Fibroblast of upper back skin (primary cell): ENCODE measurements around the gene TBC1D5.

Experiments used
- DNase-seq: peaks from one replicate; pipeline ENCODE4 v3.0.0-alpha.2; 2013

TBC1D5 gene

GRCh38 chr3:17456650-17457049 is 285.8 kb downstream of the TBC1D5 start:
- no peak for DNase-seq

- peak; percentile 83 for DNase-seq
Measured at GRCh38 chr3:17456046-17456445, 286.4 kb downstream of the TBC1D5 start.

DNA sequence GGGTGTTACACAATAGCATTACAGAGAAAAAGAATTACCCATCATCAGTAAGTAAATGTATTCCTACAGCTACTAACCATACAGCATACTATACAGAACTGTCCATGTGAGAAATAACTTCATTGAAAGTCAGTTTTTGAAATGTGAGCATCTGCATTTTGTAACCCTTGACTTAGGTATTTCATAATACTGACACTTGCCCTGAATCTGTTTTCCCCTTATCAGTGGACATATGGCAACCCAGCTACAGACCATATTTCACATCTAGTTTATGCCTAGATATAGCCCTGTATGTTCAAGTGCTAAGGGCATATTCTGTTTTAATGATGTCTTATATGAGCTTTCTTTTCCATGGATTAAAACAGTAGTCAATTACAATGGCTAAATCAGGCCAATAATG is 297.6 kb downstream of the TBC1D5 start:
- no peak for DNase-seq

DNA sequence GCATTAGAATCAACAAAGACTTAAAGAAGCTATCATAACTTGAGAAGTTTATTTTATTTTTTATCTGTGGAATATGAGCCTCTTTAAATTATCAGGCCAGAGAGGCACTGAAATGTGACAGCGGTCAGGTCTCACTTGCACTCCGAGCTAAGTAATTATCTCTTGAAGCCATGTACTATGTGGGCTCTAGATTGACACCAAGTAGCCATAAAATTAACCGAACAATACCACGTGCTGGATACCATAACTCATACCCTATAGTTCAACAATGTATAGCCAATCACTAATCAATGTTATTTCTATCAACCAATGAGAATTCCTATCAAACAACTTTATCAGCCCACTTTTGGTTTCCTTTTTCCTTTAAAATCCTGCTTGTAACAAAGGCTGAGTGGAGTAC is 299.3 kb downstream of the TBC1D5 start:
- no peak for DNase-seq

- no peak for DNase-seq
Measured at GRCh38 chr3:17442332-17443049, 299.9 kb downstream of the TBC1D5 start.

GRCh38 chr3:17433876-17434275 is 308.6 kb downstream of the TBC1D5 start:
- DNase-seq, result no peak

GRCh38 chr3:17432236-17432635 is 310.2 kb downstream of the TBC1D5 start:
- DNase-seq, result no peak

DNA sequence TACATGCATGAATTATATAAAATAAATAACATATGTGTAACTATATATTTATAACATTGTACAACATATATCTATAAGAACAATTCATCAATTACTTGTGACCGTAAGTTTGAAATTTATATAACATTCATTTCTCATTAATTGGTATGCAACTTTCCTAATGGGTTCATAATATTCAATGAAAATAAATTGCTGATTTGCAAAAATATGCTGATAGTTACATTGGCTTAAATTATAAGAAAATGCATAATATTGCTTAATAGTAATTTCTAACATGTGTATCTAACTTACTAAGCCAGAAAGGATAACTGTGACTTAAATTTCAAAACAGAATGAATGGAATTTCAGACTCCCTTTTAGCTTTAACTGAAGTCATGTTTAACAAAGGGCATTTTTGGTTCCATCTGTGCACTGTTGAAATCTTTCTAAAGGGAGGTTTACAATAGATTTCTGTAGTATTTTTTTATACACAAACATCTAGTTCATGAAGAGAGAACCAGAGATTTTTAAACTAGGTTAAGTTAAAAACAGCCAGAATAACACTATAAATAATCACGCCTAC is 310.9 kb downstream of the TBC1D5 start:
- DNase-seq, result peak; percentile 33

- DNase-seq, result peak; percentile 42
Measured at GRCh38 chr3:17431004-17431403, 311.4 kb downstream of the TBC1D5 start.

DNA sequence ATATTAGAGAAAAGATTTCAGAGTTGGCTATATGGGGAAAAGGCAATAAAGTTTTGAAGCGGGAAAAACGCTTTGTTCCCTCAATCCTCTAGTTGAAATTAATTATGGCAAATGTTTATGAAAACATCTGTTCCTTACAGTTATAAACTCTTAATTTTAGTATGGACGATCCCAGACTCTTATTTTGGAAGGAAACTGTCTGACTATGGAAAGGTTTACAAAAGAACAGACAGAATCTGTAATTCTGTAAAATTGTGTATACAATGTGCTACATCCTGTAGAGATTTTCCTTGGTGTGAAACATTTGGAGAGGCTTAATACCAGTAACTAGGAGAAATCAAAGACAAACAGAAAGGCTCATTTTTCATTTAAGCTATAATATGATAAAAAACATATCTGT is 311.8 kb downstream of the TBC1D5 start:
- DNase-seq, result no peak

- DNase-seq, result no peak
Measured at GRCh38 chr3:17423786-17424536, 318.5 kb downstream of the TBC1D5 start.

DNA sequence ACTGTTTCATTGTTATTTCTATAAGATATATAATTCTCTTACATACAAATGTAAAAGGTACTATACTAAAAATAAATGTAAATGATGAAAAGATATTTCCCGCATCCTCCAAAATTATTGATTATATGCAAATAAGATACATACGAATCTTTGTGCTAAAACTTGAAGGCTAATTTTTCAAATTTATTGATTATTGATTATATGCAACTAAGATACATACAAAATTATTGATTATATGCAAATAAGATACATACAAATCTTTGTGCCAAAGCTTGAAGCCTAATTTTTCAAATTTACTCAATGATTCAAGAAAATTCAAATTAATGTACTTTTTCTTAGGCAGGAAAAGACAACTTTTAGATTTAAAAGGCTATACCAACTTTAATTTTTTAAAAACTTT is 319.8 kb downstream of the TBC1D5 start:
- no peak for DNase-seq

- no peak for DNase-seq
Measured at GRCh38 chr3:17420668-17421067, 321.8 kb downstream of the TBC1D5 start.

DNA sequence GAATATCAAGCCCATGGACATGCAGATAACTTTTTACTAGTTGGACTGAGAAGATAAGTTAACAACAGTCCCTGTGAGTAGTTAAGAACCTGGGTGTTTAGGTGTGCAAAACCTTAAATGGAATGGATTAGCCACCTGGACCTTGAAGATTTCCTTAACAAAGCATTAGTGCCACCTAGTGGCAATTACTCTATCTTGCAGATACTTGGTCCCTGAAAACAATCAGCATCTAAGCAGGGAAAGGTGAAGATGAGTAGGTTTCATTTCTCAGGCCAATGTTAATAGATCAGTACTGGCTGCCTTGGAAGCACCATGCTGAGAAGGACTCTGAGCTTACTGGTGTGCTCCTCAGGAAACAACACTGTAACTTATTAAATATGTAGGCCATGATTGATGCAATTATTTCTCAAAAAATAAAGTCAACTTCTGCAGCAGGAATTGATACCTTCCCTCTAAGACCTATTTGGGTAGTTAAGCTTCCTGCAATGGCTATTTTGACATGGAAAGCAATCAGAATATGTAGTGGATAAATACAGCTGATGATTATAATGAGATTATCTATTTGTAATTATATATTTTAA is 329.4 kb downstream of the TBC1D5 start:
- peak; percentile 56 for DNase-seq

GRCh38 chr3:17411157-17411877 is 331.1 kb downstream of the TBC1D5 start:
- DNase-seq, result no peak

- no peak for DNase-seq
Measured at GRCh38 chr3:17407576-17407975, 334.9 kb downstream of the TBC1D5 start.

DNA sequence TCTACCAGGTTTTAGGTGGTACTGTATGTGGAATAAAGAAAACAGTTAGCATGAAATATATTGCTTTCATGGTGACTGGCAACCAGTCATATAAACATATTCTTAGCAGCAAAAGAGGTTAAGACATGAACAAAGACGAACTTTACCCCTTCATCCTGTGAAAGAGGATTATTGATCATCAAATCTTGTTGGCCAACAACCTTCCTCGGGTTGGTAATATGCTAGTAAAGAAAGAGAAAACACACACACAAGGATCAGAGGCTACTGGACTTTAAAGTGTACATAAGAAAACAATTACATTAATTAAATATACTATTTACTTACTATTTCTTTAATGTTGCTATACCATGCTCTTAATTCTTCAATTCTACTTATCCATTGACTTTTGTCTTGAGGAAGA is 337.9 kb downstream of the TBC1D5 start:
- DNase-seq, result no peak

DNA sequence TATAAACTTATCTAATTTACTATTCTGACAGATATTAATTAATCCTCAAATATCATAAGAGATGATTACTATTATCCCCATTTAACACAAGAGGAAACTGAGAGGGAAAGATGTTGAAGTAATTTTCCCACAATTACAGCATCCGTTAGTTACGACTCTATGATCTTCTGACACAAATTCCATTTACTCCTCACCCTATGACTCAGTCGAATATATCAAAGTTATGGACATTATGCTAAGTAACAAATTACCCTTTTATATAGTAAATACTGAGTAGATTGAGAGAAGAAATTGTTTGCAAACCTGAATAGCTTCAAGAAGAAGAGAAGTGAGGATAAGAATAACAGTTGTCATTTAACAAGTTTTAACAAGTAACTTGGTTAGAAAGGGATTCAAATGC is 340.0 kb downstream of the TBC1D5 start:
- no peak for DNase-seq

- no peak for DNase-seq
Measured at GRCh38 chr3:17401912-17402311, 340.5 kb downstream of the TBC1D5 start.

DNA sequence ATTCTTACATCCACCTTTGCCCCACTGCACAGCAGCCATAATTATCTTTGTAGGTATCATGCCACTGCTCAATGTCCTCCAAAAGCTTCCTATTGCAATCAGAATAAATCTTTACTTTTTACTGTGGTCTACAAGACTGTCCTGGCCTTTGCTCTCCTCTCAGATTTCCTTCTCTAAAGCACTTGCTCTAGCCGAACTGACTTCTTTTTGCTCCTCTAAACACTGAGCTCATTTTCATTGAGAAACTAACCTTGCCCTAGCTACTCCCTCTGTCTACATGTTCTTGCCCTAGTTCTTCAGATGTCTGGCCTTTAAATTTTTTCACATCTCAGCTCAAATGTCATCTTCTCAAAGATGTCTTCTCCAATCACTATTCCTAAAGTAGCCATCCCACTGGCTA is 342.8 kb downstream of the TBC1D5 start:
- no peak for DNase-seq

- no peak for DNase-seq
Measured at GRCh38 chr3:17398959-17399551, 343.4 kb downstream of the TBC1D5 start.

GRCh38 chr3:17396036-17396435 is 346.4 kb downstream of the TBC1D5 start:
- no peak for DNase-seq
